H1 (cell line): ENCODE data around the gene CACNB4. TPM values are rescaled to one million over a fixed set of nuclear protein-coding genes. Genes with fewer than 3 reads are reported as not detected.

Experiments
- CTCF ChIA-PET: fragments of 300-600 bp; sonication (Branson Sonifier 250); formaldehyde crosslinking; loops from one replicate; lab custom pipeline; 2021; ENCODE audit not compliant: partially characterized antibody; lab: Charles Lee
- POLR2A ChIA-PET: fragments of 300-600 bp; sonication (Branson Sonifier 250); formaldehyde crosslinking; loops from one replicate; lab custom pipeline; 2021; ENCODE audit warnings: inconsistent platforms; ENCODE audit not compliant: partially characterized antibody; lab: Charles Lee
- DNase-seq, 2 experiments: peaks; one replicate each; pipeline versions ENCODE4 v3.0.0 to v3.0.0-alpha.2; 2010 to 2022; ENCODE audit warnings: low spot score in 2 of 2, low read depth in 1 of 2, mixed read lengths in 1 of 2
- FAIRE-seq: peaks from 2 replicates; lab custom pipeline; 2011; peaks lifted over from hg19 to GRCh38; lab: Jason Lieb, UNC
- H2AFZ ChIP-seq: 2 replicates; pipeline ENCODE4 v1.8.1; 2012; ENCODE audit warnings: low read length, inconsistent platforms
- H2AK5ac ChIP-seq: 2 replicates; pipeline ENCODE4 v1.6.1; 2013; ENCODE audit warnings: low read depth, low read length
- H2BK120ac ChIP-seq: replicated peaks from 2 replicates; pipeline ENCODE3; 2013; ENCODE audit warnings: low read depth, low read length, inconsistent platforms
- H2BK12ac ChIP-seq: 2 replicates; pipeline ENCODE4 v1.6.1; 2013; ENCODE audit warnings: low read depth, low read length
- H2BK15ac ChIP-seq: 2 replicates; pipeline ENCODE4 v1.6.1; 2013; ENCODE audit warnings: low read length
- H2BK20ac ChIP-seq: 2 replicates; pipeline ENCODE4 v1.6.1; 2013; ENCODE audit warnings: low read length
- H2BK5ac ChIP-seq: 2 replicates; pipeline ENCODE4 v1.6.1; 2013; ENCODE audit warnings: low read depth, low read length
- H3K14ac ChIP-seq: 2 replicates; pipeline ENCODE4 v1.6.1; 2013; ENCODE audit warnings: inconsistent platforms; ENCODE audit not compliant: insufficient read length
- H3K18ac ChIP-seq: 2 replicates; pipeline ENCODE4 v1.6.1; 2013; ENCODE audit warnings: low read length; ENCODE audit errors: extremely low read depth
- H3K23ac ChIP-seq: 2 replicates; pipeline ENCODE4 v1.6.1; 2013; ENCODE audit warnings: inconsistent platforms; ENCODE audit not compliant: insufficient read length
- H3K23me2 ChIP-seq: 2 replicates; pipeline ENCODE4 v1.6.1; 2013; ENCODE audit warnings: low read depth, low read length
- H3K27ac ChIP-seq: 2 replicates; pipeline ENCODE4 v1.6.1; 2011; ENCODE audit warnings: low read depth, low read length, inconsistent platforms
- H3K27me3 ChIP-seq, 4 experiments: replicated peaks in 1 of 4; 1 replicate in 1 of 4; 2 replicates in 3 of 4; pipeline versions ENCODE4 v1.6.1 to v1.8.1; 2011 to 2013; ENCODE audit warnings: low read length in 3 of 4, mild to moderate bottlenecking in 3 of 4, inconsistent platforms in 2 of 4, mixed read lengths in 2 of 4, moderate library complexity in 1 of 4; ENCODE audit not compliant: control insufficient read depth in 3 of 4, insufficient read depth in 3 of 4; ENCODE audit errors: extremely low read depth in 1 of 4
- H3K36me3 ChIP-seq, 4 experiments: 2 replicates each; pipeline versions ENCODE4 v1.6.1 to v1.8.1; 2011 to 2013; ENCODE audit warnings: mild to moderate bottlenecking in 4 of 4, low read length in 3 of 4, moderate library complexity in 2 of 4, control low read depth in 1 of 4, inconsistent platforms in 1 of 4; ENCODE audit not compliant: insufficient read depth in 4 of 4, control insufficient read depth in 2 of 4
- H3K4ac ChIP-seq: replicated peaks from 2 replicates; pipeline ENCODE3; 2013; ENCODE audit warnings: low read length, low read depth, mixed read lengths, inconsistent platforms; ENCODE audit not compliant: insufficient read length
- H3K4me1 ChIP-seq, 4 experiments: replicated peaks in 1 of 4; 1 replicate in 1 of 4; 2 replicates in 3 of 4; pipeline versions ENCODE4 v1.6.1 to v1.8.1; 2011 to 2013; ENCODE audit warnings: low read length in 3 of 4, inconsistent platforms in 2 of 4, mixed read lengths in 1 of 4; ENCODE audit not compliant: insufficient read depth in 4 of 4, control insufficient read depth in 3 of 4
- H3K4me2 ChIP-seq, 2 experiments: 2 replicates each; pipeline versions ENCODE4 v1.6.1 to v1.8.1; 2011 to 2013; ENCODE audit warnings: low read depth in 2 of 2, low read length in 2 of 2, control low read depth in 1 of 2, inconsistent platforms in 1 of 2, mild to moderate bottlenecking in 1 of 2; ENCODE audit not compliant: insufficient read depth in 1 of 2
- H3K4me3 ChIP-seq, 4 experiments: fragments of 200-600, 300-600 bp in 1 of 4; sonication (generic), shearing (Covaris generic), sonication (Bioruptor Twin) in 1 of 4; 2 replicates each; pipeline versions ENCODE4 v1.5.1 to v1.8.1; 2011 to 2016; ENCODE audit warnings: low read length in 4 of 4, low read depth in 3 of 4, control low read depth in 2 of 4, inconsistent platforms in 2 of 4, mild to moderate bottlenecking in 2 of 4, mixed read lengths in 1 of 4, moderate library complexity in 1 of 4; ENCODE audit not compliant: insufficient read depth in 2 of 4; ENCODE audit errors: extremely low read depth in 1 of 4
- H3K56ac ChIP-seq: replicated peaks from 2 replicates; pipeline ENCODE3; 2013; ENCODE audit warnings: low read depth, mild to moderate bottlenecking, mixed read lengths, low read length, inconsistent platforms; ENCODE audit not compliant: insufficient read length
- H3K79me1 ChIP-seq: 2 replicates; pipeline ENCODE4 v1.6.1; 2013; ENCODE audit warnings: low read depth, low read length, control low read depth
- H3K79me2 ChIP-seq, 2 experiments: 2 replicates each; pipeline versions ENCODE4 v1.6.1 to v1.8.1; 2012 to 2013; ENCODE audit warnings: low read length in 2 of 2, mild to moderate bottlenecking in 2 of 2, inconsistent platforms in 1 of 2; ENCODE audit not compliant: insufficient read depth in 2 of 2, control insufficient read depth in 1 of 2
- H3K9ac ChIP-seq, 4 experiments: replicated peaks in 1 of 4; 1 replicate in 1 of 4; 2 replicates in 3 of 4; pipeline versions ENCODE4 v1.6.1 to v1.8.1; 2011 to 2013; ENCODE audit warnings: low read depth in 3 of 4, low read length in 3 of 4, control low read depth in 2 of 4, mild to moderate bottlenecking in 2 of 4, moderate library complexity in 2 of 4, inconsistent platforms in 1 of 4; ENCODE audit errors: extremely low read depth in 1 of 4
- H3K9me3 ChIP-seq, 2 experiments: 2 replicates each; pipeline versions ENCODE4 v1.6.1 to v1.8.1; 2012 to 2013; ENCODE audit warnings: mild to moderate bottlenecking in 2 of 2, moderate library complexity in 2 of 2, control low read depth in 1 of 2, inconsistent platforms in 1 of 2, low read depth in 1 of 2, low read length in 1 of 2, mixed read lengths in 1 of 2; ENCODE audit not compliant: insufficient read depth in 2 of 2
- H4K20me1 ChIP-seq, 2 experiments: replicated peaks in 1 of 2; 2 replicates each; pipeline versions ENCODE3 to v1.8.1; 2011 to 2013; ENCODE audit warnings: inconsistent platforms in 2 of 2, low read length in 2 of 2, mild to moderate bottlenecking in 1 of 2; ENCODE audit not compliant: insufficient read depth in 2 of 2, control insufficient read depth in 1 of 2
- H4K5ac ChIP-seq: 2 replicates; pipeline ENCODE4 v1.6.1; 2013; ENCODE audit warnings: low read length, low read depth, mixed read lengths, inconsistent platforms; ENCODE audit not compliant: insufficient read length
- H4K8ac ChIP-seq: 2 replicates; pipeline ENCODE4 v1.8.0; 2013; ENCODE audit warnings: mild to moderate bottlenecking, moderate library complexity, low read length, inconsistent platforms; ENCODE audit not compliant: insufficient read depth; ENCODE audit errors: extremely low read depth
- H4K91ac ChIP-seq: replicated peaks from 2 replicates; pipeline ENCODE3; 2013; ENCODE audit warnings: low read length, mixed read lengths, inconsistent platforms; ENCODE audit not compliant: insufficient read length
- ATF2 ChIP-seq: IDR thresholded peaks from 2 replicates; pipeline ENCODE4 v1.6.1; 2012; ENCODE audit warnings: low read length, inconsistent platforms
- CHD1 ChIP-seq: IDR thresholded peaks from 2 replicates; pipeline ENCODE4 v1.6.1; 2012; ENCODE audit warnings: low read depth, low read length, improper control_type of control experiment
- KDM4A ChIP-seq: IDR thresholded peaks from one replicate; pipeline ENCODE4 v1.7.1; 2012; ENCODE audit warnings: low read depth, mild to moderate bottlenecking, moderate library complexity, low read length, inconsistent platforms; ENCODE audit not compliant: severe bottlenecking
- WGBS, 2 experiments: shearing (Covaris generic) in 1 of 2; methylation state at CpG; one replicate each; pipeline versions ENCODE4 v1.1.6 to v1.1.7; 2013 to 2015; ENCODE audit warnings: low lambda C conversion rate in 2 of 2, mixed read lengths in 2 of 2, inconsistent platforms in 1 of 2, low coverage in 1 of 2, missing lambda C conversion rate in 1 of 2; ENCODE audit not compliant: insufficient replicate concordance in 2 of 2, insufficient coverage in 1 of 2, insufficient read length in 1 of 2; ENCODE audit errors: extremely low coverage in 1 of 2, missing lambda C conversion rate in 1 of 2; 5-methylcytosine and 5-hydroxymethylcytosine counted together
- polyA plus RNA-seq, 7 experiments: library from polyadenylated mRNA; depleted of rRNA in 3 of 7; stranded (reverse) in 5 of 7; unstranded in 2 of 7; fragments of >200 nt in 5 of 7; fragments of 200-250 nt in 2 of 7; gene quantifications; 1 replicate in 5 of 7; 2 replicates in 1 of 7; 4 replicates in 1 of 7; pipeline versions ENCODE4 v1.2.1 to v1.2.3, GENCODE V29; 2011 to 2013; ENCODE audit warnings: missing spikeins in 2 of 7, mixed read lengths in 2 of 7
- total RNA-seq: library from RNA; stranded (reverse); fragmentation: NEBNext Ultra II Directional; extraction: Animal tissue kit (Norgen Biotek cat#: 25700); gene quantifications from 2 replicates; pipeline ENCODE4 v1.2.1, GENCODE V29; 2021

Gene CACNB4
- total and polyA plus RNA-seq, 2 of the 8 experiments (the other 6 are each of a cell fraction or from before 2014, with no cell fraction given), result 2.0 to 4.0 TPM

GRCh38 chr2:151953467-151953866 lies 145.4 kb downstream of the CACNB4 start:
- Histone ChIP-seq H4K91ac (no peak overlapping the region), H3K36me3 (no peaks in the 10 kb centered on the region), H3K23ac (no peak overlapping the region), H4K8ac (no peak overlapping the region), H2AK5ac (no peak overlapping the region), H4K5ac (no peak overlapping the region), H3K4me3 (no peak overlapping the region), H2BK20ac (no peak overlapping the region), H2BK12ac (no peak overlapping the region), H3K14ac (no peak overlapping the region), H2BK5ac (no peak overlapping the region), H3K9ac (no peak overlapping the region), H3K79me2 (no peaks in the 10 kb centered on the region), H3K9me3 (no peaks in the 10 kb centered on the region), H3K4me2 (no peak overlapping the region), H2AFZ (no peak overlapping the region), H2BK15ac (no peak overlapping the region), H3K18ac (no peak overlapping the region), H3K4me1 (no peaks in the 10 kb centered on the region), H2BK120ac (no peak overlapping the region), H4K20me1 (no peaks in the 10 kb centered on the region), H3K56ac (no peak overlapping the region), H3K79me1 (no peaks in the 10 kb centered on the region), H3K27me3 (no peaks in the 10 kb centered on the region), H3K4ac (no peak overlapping the region), H3K23me2 (no peaks in the 10 kb centered on the region), H3K27ac (no peak overlapping the region)
- WGBS, 2 experiments, result 71% methylated on average over 2 of the region's 2 CpGs; no CpG with 5 or more reads in 1 of the 2 experiments
- POLR2A ChIA-PET, result no interaction called here
- CTCF ChIA-PET, result interaction anchor here (0.9 to 1.8 kb wide), 8 partner anchors 9 to 167 kb away, joined by 3 to 5 read pairs (median 4); no protein-coding TSS in a partner anchor
- no peak for FAIRE-seq
- no peak for DNase-seq
- no peak for TF ChIP-seq CHD1
- TF ChIP-seq ATF2, result no peak
- TF ChIP-seq KDM4A, result no peak
